ENCODE results near the gene NAAA.

- no peak for TF ChIP-seq CTCF (IDR thresholded peaks at IDR 0.05; ENCODE audit: low read depth, low read length)
- no peak for TF ChIP-seq EZH2phosphoT487 (IDR thresholded peaks at IDR 0.05; ENCODE audit: low read depth)
Observed at GRCh38 chr4:75921910-75922309, 18.9 kb downstream of the NAAA start.
